PC-3 (cell line): ENCODE results near the gene WDR38.

Experiments
- CTCF ChIP-seq: fragments of 300-600 bp; sonication (generic); conservative IDR thresholded peaks from 2 replicates; pipeline ENCODE4 v1.5.1; 2017; ENCODE audit warnings: antibody characterized with exemption, low read depth, mild to moderate bottlenecking, low read length
- EZH2 ChIP-seq: fragments of 300-600 bp; sonication (generic); IDR thresholded peaks from one replicate; pipeline ENCODE4 v1.6.1; 2017; ENCODE audit warnings: antibody characterized with exemption, mild to moderate bottlenecking, low read length; ENCODE audit not compliant: unreplicated experiment
- EZH2phosphoT487 ChIP-seq: fragments of 300-600 bp; sonication (generic); IDR thresholded peaks from 2 replicates; pipeline ENCODE4 v1.6.1; 2018; ENCODE audit warnings: mild to moderate bottlenecking, antibody characterized with exemption, low read length, borderline replicate concordance

- TF ChIP-seq CTCF (no peak), EZH2phosphoT487 (no peak), EZH2 (no peak)
These were observed 20.4 kb downstream of the WDR38 start for GRCh38 chr9:124873664-124874063.
